H1 (cell line): ENCODE measurements around the gene PPP1R13B. TPM values are rescaled to one million over a fixed set of nuclear protein-coding genes. Genes with fewer than 3 reads are reported as not detected.

Experiments
- CTCF ChIA-PET: fragments of 300-600 bp; sonication (Branson Sonifier 250); formaldehyde crosslinking; loops from one replicate; lab custom pipeline; 2021; ENCODE audit not compliant: partially characterized antibody; lab: Charles Lee
- POLR2A ChIA-PET: fragments of 300-600 bp; sonication (Branson Sonifier 250); formaldehyde crosslinking; loops from one replicate; lab custom pipeline; 2021; ENCODE audit warnings: inconsistent platforms; ENCODE audit not compliant: partially characterized antibody; lab: Charles Lee
- DNase-seq, 2 experiments: peaks; one replicate each; pipeline versions ENCODE4 v3.0.0 to v3.0.0-alpha.2; 2010 to 2022; ENCODE audit warnings: low spot score in 2 of 2, low read depth in 1 of 2, mixed read lengths in 1 of 2
- FAIRE-seq: peaks from 2 replicates; lab custom pipeline; 2011; peaks lifted over from hg19 to GRCh38; lab: Jason Lieb, UNC
- H2AFZ ChIP-seq: 2 replicates; pipeline ENCODE4 v1.8.1; 2012; ENCODE audit warnings: low read length, inconsistent platforms
- H2AK5ac ChIP-seq: 2 replicates; pipeline ENCODE4 v1.6.1; 2013; ENCODE audit warnings: low read depth, low read length
- H2BK120ac ChIP-seq: replicated peaks from 2 replicates; pipeline ENCODE3; 2013; ENCODE audit warnings: low read depth, low read length, inconsistent platforms
- H2BK12ac ChIP-seq: 2 replicates; pipeline ENCODE4 v1.6.1; 2013; ENCODE audit warnings: low read depth, low read length
- H2BK15ac ChIP-seq: 2 replicates; pipeline ENCODE4 v1.6.1; 2013; ENCODE audit warnings: low read length
- H2BK20ac ChIP-seq: 2 replicates; pipeline ENCODE4 v1.6.1; 2013; ENCODE audit warnings: low read length
- H2BK5ac ChIP-seq: 2 replicates; pipeline ENCODE4 v1.6.1; 2013; ENCODE audit warnings: low read depth, low read length
- H3K14ac ChIP-seq: 2 replicates; pipeline ENCODE4 v1.6.1; 2013; ENCODE audit warnings: inconsistent platforms; ENCODE audit not compliant: insufficient read length
- H3K18ac ChIP-seq: 2 replicates; pipeline ENCODE4 v1.6.1; 2013; ENCODE audit warnings: low read length; ENCODE audit errors: extremely low read depth
- H3K23ac ChIP-seq: 2 replicates; pipeline ENCODE4 v1.6.1; 2013; ENCODE audit warnings: inconsistent platforms; ENCODE audit not compliant: insufficient read length
- H3K23me2 ChIP-seq: 2 replicates; pipeline ENCODE4 v1.6.1; 2013; ENCODE audit warnings: low read depth, low read length
- H3K27ac ChIP-seq: 2 replicates; pipeline ENCODE4 v1.6.1; 2011; ENCODE audit warnings: low read depth, low read length, inconsistent platforms
- H3K27me3 ChIP-seq, 4 experiments: replicated peaks in 1 of 4; 1 replicate in 1 of 4; 2 replicates in 3 of 4; pipeline versions ENCODE4 v1.6.1 to v1.8.1; 2011 to 2013; ENCODE audit warnings: low read length in 3 of 4, mild to moderate bottlenecking in 3 of 4, inconsistent platforms in 2 of 4, mixed read lengths in 2 of 4, moderate library complexity in 1 of 4; ENCODE audit not compliant: control insufficient read depth in 3 of 4, insufficient read depth in 3 of 4; ENCODE audit errors: extremely low read depth in 1 of 4
- H3K36me3 ChIP-seq, 4 experiments: 2 replicates each; pipeline versions ENCODE4 v1.6.1 to v1.8.1; 2011 to 2013; ENCODE audit warnings: mild to moderate bottlenecking in 4 of 4, low read length in 3 of 4, moderate library complexity in 2 of 4, control low read depth in 1 of 4, inconsistent platforms in 1 of 4; ENCODE audit not compliant: insufficient read depth in 4 of 4, control insufficient read depth in 2 of 4
- H3K4ac ChIP-seq: replicated peaks from 2 replicates; pipeline ENCODE3; 2013; ENCODE audit warnings: low read length, low read depth, mixed read lengths, inconsistent platforms; ENCODE audit not compliant: insufficient read length
- H3K4me1 ChIP-seq, 4 experiments: replicated peaks in 1 of 4; 1 replicate in 1 of 4; 2 replicates in 3 of 4; pipeline versions ENCODE4 v1.6.1 to v1.8.1; 2011 to 2013; ENCODE audit warnings: low read length in 3 of 4, inconsistent platforms in 2 of 4, mixed read lengths in 1 of 4; ENCODE audit not compliant: insufficient read depth in 4 of 4, control insufficient read depth in 3 of 4
- H3K4me2 ChIP-seq, 2 experiments: 2 replicates each; pipeline versions ENCODE4 v1.6.1 to v1.8.1; 2011 to 2013; ENCODE audit warnings: low read depth in 2 of 2, low read length in 2 of 2, control low read depth in 1 of 2, inconsistent platforms in 1 of 2, mild to moderate bottlenecking in 1 of 2; ENCODE audit not compliant: insufficient read depth in 1 of 2
- H3K4me3 ChIP-seq, 4 experiments: fragments of 200-600, 300-600 bp in 1 of 4; sonication (generic), shearing (Covaris generic), sonication (Bioruptor Twin) in 1 of 4; 2 replicates each; pipeline versions ENCODE4 v1.5.1 to v1.8.1; 2011 to 2016; ENCODE audit warnings: low read length in 4 of 4, low read depth in 3 of 4, control low read depth in 2 of 4, inconsistent platforms in 2 of 4, mild to moderate bottlenecking in 2 of 4, mixed read lengths in 1 of 4, moderate library complexity in 1 of 4; ENCODE audit not compliant: insufficient read depth in 2 of 4; ENCODE audit errors: extremely low read depth in 1 of 4
- H3K56ac ChIP-seq: replicated peaks from 2 replicates; pipeline ENCODE3; 2013; ENCODE audit warnings: low read depth, mild to moderate bottlenecking, mixed read lengths, low read length, inconsistent platforms; ENCODE audit not compliant: insufficient read length
- H3K79me1 ChIP-seq: 2 replicates; pipeline ENCODE4 v1.6.1; 2013; ENCODE audit warnings: low read depth, low read length, control low read depth
- H3K79me2 ChIP-seq, 2 experiments: 2 replicates each; pipeline versions ENCODE4 v1.6.1 to v1.8.1; 2012 to 2013; ENCODE audit warnings: low read length in 2 of 2, mild to moderate bottlenecking in 2 of 2, inconsistent platforms in 1 of 2; ENCODE audit not compliant: insufficient read depth in 2 of 2, control insufficient read depth in 1 of 2
- H3K9ac ChIP-seq, 4 experiments: replicated peaks in 1 of 4; 1 replicate in 1 of 4; 2 replicates in 3 of 4; pipeline versions ENCODE4 v1.6.1 to v1.8.1; 2011 to 2013; ENCODE audit warnings: low read depth in 3 of 4, low read length in 3 of 4, control low read depth in 2 of 4, mild to moderate bottlenecking in 2 of 4, moderate library complexity in 2 of 4, inconsistent platforms in 1 of 4; ENCODE audit errors: extremely low read depth in 1 of 4
- H3K9me3 ChIP-seq, 2 experiments: 2 replicates each; pipeline versions ENCODE4 v1.6.1 to v1.8.1; 2012 to 2013; ENCODE audit warnings: mild to moderate bottlenecking in 2 of 2, moderate library complexity in 2 of 2, control low read depth in 1 of 2, inconsistent platforms in 1 of 2, low read depth in 1 of 2, low read length in 1 of 2, mixed read lengths in 1 of 2; ENCODE audit not compliant: insufficient read depth in 2 of 2
- H4K20me1 ChIP-seq, 2 experiments: replicated peaks in 1 of 2; 2 replicates each; pipeline versions ENCODE3 to v1.8.1; 2011 to 2013; ENCODE audit warnings: inconsistent platforms in 2 of 2, low read length in 2 of 2, mild to moderate bottlenecking in 1 of 2; ENCODE audit not compliant: insufficient read depth in 2 of 2, control insufficient read depth in 1 of 2
- H4K5ac ChIP-seq: 2 replicates; pipeline ENCODE4 v1.6.1; 2013; ENCODE audit warnings: low read length, low read depth, mixed read lengths, inconsistent platforms; ENCODE audit not compliant: insufficient read length
- H4K8ac ChIP-seq: 2 replicates; pipeline ENCODE4 v1.8.0; 2013; ENCODE audit warnings: mild to moderate bottlenecking, moderate library complexity, low read length, inconsistent platforms; ENCODE audit not compliant: insufficient read depth; ENCODE audit errors: extremely low read depth
- H4K91ac ChIP-seq: replicated peaks from 2 replicates; pipeline ENCODE3; 2013; ENCODE audit warnings: low read length, mixed read lengths, inconsistent platforms; ENCODE audit not compliant: insufficient read length
- ATF2 ChIP-seq: IDR thresholded peaks from 2 replicates; pipeline ENCODE4 v1.6.1; 2012; ENCODE audit warnings: low read length, inconsistent platforms
- RAD21 ChIP-seq, 2 experiments: IDR thresholded peaks in 1 of 2; conservative IDR thresholded peaks in 1 of 2; 2 replicates each; pipeline ENCODE4 v1.6.1; 2011; ENCODE audit warnings: low read depth in 2 of 2, low read length in 2 of 2, improper control_type of control experiment in 1 of 2, inconsistent platforms in 1 of 2, mild to moderate bottlenecking in 1 of 2, moderate library complexity in 1 of 2
- TAF7 ChIP-seq: optimal IDR thresholded peaks from 2 replicates; pipeline ENCODE3; 2011; ENCODE audit warnings: low read depth, mild to moderate bottlenecking, inconsistent platforms, low read length, moderate library complexity, borderline replicate concordance
- TBP ChIP-seq: IDR thresholded peaks from 2 replicates; pipeline ENCODE4 v1.6.1; 2011; ENCODE audit warnings: low read depth, low read length, improper control_type of control experiment
- WGBS, 2 experiments: shearing (Covaris generic) in 1 of 2; methylation state at CpG; one replicate each; pipeline versions ENCODE4 v1.1.6 to v1.1.7; 2013 to 2015; ENCODE audit warnings: low lambda C conversion rate in 2 of 2, mixed read lengths in 2 of 2, inconsistent platforms in 1 of 2, low coverage in 1 of 2, missing lambda C conversion rate in 1 of 2; ENCODE audit not compliant: insufficient replicate concordance in 2 of 2, insufficient coverage in 1 of 2, insufficient read length in 1 of 2; ENCODE audit errors: extremely low coverage in 1 of 2, missing lambda C conversion rate in 1 of 2; 5-methylcytosine and 5-hydroxymethylcytosine counted together
- polyA plus RNA-seq, 7 experiments: library from polyadenylated mRNA; depleted of rRNA in 3 of 7; stranded (reverse) in 5 of 7; unstranded in 2 of 7; fragments of >200 nt in 5 of 7; fragments of 200-250 nt in 2 of 7; gene quantifications; 1 replicate in 5 of 7; 2 replicates in 1 of 7; 4 replicates in 1 of 7; pipeline versions ENCODE4 v1.2.1 to v1.2.3, GENCODE V29; 2011 to 2013; ENCODE audit warnings: missing spikeins in 2 of 7, mixed read lengths in 2 of 7
- total RNA-seq: library from RNA; stranded (reverse); fragmentation: NEBNext Ultra II Directional; extraction: Animal tissue kit (Norgen Biotek cat#: 25700); gene quantifications from 2 replicates; pipeline ENCODE4 v1.2.1, GENCODE V29; 2021

The PPP1R13B gene
- total and polyA plus RNA-seq, 2 of the 8 experiments (the other 6 are each of a cell fraction or from before 2014, with no cell fraction given): 2.6 to 8.9 TPM

- Histone ChIP-seq H2BK5ac (peak overlapping the region; percentile 44; the same call in 1 of the 2 replicates), H4K5ac (peak overlapping the region; percentile 37), H3K23ac (no peak overlapping the region), H3K18ac (peak overlapping the region; percentile 71), H4K20me1 (no peaks in the 10 kb centered on the region), H3K36me3 (no peaks in the 10 kb centered on the region), H2BK15ac (0 out of 2 replicates have a peak overlapping the region, but pooled peaks have one; percentile 88), H3K4me3 (peak overlapping the region in 2 of 4 experiments; percentile 19 to 45; a peak in 5 of 8 replicates), H3K4ac (peak overlapping the region; percentile 66), H3K56ac (no peak overlapping the region), H4K91ac (peak overlapping the region; percentile 54), H3K4me2 (peak overlapping the region; percentile 28 to 49), H3K23me2 (no peaks in the 10 kb centered on the region), H2AK5ac (0 out of 2 replicates have a peak overlapping the region, but pooled peaks have one; percentile 39), H2BK120ac (peak overlapping the region; percentile 58), H4K8ac (no peak overlapping the region), H3K27ac (no peak overlapping the region), H3K9ac (no peak overlapping the region; a peak in 2 of 7 replicates), H2BK12ac (peak overlapping the region; percentile 55; the same call in 1 of the 2 replicates), H3K79me2 (no peaks in the 10 kb centered on the region), H3K9me3 (no peaks in the 10 kb centered on the region), H3K79me1 (no peaks in the 10 kb centered on the region; the same call in 1 of the 2 replicates), H3K4me1 (peaks cover 0 to 25% (median 21%) of the 10 kb centered on the region in 4 experiments; a peak in 6 of 7 replicates), H3K14ac (no peak overlapping the region), H3K27me3 (no peaks in the 10 kb centered on the region)
- ChIA-PET POLR2A (interaction anchor here (0.8 to 2.2 kb wide), 9 partner anchors 8 to 150 kb away, joined by 3 to 7 read pairs (median 3); partner anchors contain the start of gene PPP1R13B), CTCF (interaction anchor here (0.6 to 2.3 kb wide), 10 partner anchors 12 to 362 kb away, joined by 3 to 23 read pairs (median 4); no protein-coding TSS in a partner anchor)
- WGBS, 2 experiments: 50% methylated on average over 6 of the region's 6 CpGs; no CpG with 5 or more reads in 1 of the 2 experiments
- FAIRE-seq (no peak), DNase-seq (no peak)
- TF ChIP-seq TAF7 (no peak), RAD21 (IDR thresholded peaks at IDR 0.05 in 1 of 2, conservative IDR thresholded peaks at IDR 0.05 in 1 of 2; ENCODE audit: low read depth in 2 of 2, low read length in 2 of 2) (no peak), ATF2 (no peak), TBP (no peak)
- TF ChIP-seq, all 59 proteins: peak for 0
- Histone ChIP-seq H2BK20ac (no peak overlapping the region), H2AFZ (no peak overlapping the region)
These were observed 8.3 kb upstream of the PPP1R13B start for GRCh38 chr14:103855734-103856095.
